Suprapubic skin (tissue), 4 donors: ENCODE measurements around the gene MMP2. TPM values are rescaled to one million over a fixed set of nuclear protein-coding genes. Genes with fewer than 3 reads are reported as not detected.

ENCODE experiments used
- DNase-seq, 2 donors: peaks; one replicate each; pipeline ENCODE4 v3.0.0-alpha.2; 2019; ENCODE audit warnings: low spot score in 2 of 2
- H3K27ac ChIP-seq: fragments of 200-600 bp; sonication (generic); one replicate; pipeline ENCODE4 v1.5.1; 2019
- H3K27me3 ChIP-seq: fragments of 200-600 bp; sonication (generic); one replicate; pipeline ENCODE4 v1.5.1; 2019
- H3K36me3 ChIP-seq: fragments of 200-600 bp; sonication (generic); one replicate; pipeline ENCODE4 v1.5.1; 2019
- H3K4me1 ChIP-seq: fragments of 200-600 bp; sonication (generic); one replicate; pipeline ENCODE4 v1.5.1; 2019
- H3K4me3 ChIP-seq: fragments of 200-600 bp; sonication (generic); one replicate; pipeline ENCODE4 v1.5.1; 2019; ENCODE audit warnings: mild to moderate bottlenecking
- H3K9me3 ChIP-seq: fragments of 200-600 bp; sonication (generic); one replicate; pipeline ENCODE4 v1.5.1; 2019
- EP300 ChIP-seq: sonication (generic); formaldehyde crosslinking; IDR thresholded peaks from one replicate; pipeline ENCODE4 v1.6.1; 2017; ENCODE audit warnings: antibody characterized with exemption
- POLR2A ChIP-seq, 2 donors: fragments of 450-650 bp; IDR thresholded peaks; one replicate each; pipeline ENCODE4 v1.6.1; 2017; ENCODE audit warnings: antibody characterized with exemption in 2 of 2, mild to moderate bottlenecking in 2 of 2, moderate library complexity in 2 of 2
- POLR2AphosphoS5 ChIP-seq, 3 donors: sonication (generic); formaldehyde crosslinking; IDR thresholded peaks; one replicate each; pipeline ENCODE4 v1.6.1; 2017; ENCODE audit warnings: antibody characterized with exemption in 3 of 3
- WGBS: methylation state at CpG from one replicate; pipeline ENCODE4 v1.1.5; 2018; 5-methylcytosine and 5-hydroxymethylcytosine counted together
- total RNA-seq, 4 donors: library from RNA; depleted of rRNA; stranded (reverse); fragments of >200 nt; gene quantifications; one replicate each; pipeline ENCODE4 v1.1.0, GENCODE V29; 2016
- TF ChIP-seq, protein P1 (sequence below), 2 donors: fragments of 200-600 bp in 1 of 2; fragments of 450-650 bp in 1 of 2; sonication (generic) in 1 of 2; IDR thresholded peaks; one replicate each; pipeline ENCODE4 v1.5.1; 2016 to 2019; ENCODE audit warnings: antibody characterized with exemption in 2 of 2, mild to moderate bottlenecking in 1 of 2, moderate library complexity in 1 of 2

The MMP2 gene
- total RNA-seq, 4 donors from 2014 or later = 71.4 to 175 (median 120) TPM

DNA sequence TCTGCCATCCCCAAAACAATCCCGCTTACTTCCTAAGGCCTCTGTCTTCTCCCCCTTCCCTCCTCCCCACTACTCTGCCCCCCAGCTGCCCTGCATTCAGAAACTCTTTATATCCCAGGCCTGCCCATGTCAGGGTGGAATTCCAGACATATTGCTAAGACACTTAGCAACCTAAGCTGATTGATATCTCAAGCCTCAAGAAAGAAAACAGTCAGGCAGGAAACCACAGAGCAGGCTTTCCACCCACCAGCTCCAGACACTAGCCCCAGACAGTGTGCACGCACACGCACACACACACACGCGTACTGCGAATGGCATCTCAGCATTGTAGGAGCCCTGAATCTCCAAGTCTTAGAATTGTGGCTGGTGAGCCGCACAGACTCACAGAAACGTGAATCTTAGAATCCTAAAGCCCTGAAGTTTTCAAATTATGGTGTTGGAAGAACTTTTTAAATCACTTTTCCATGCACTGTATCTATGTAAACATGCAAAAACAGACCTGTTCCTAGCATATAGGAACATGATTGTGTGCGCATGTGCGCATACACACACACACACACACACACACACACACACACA is 21.0 kb downstream of the MMP2 start:
- H3K4me3 ChIP-seq = no peak overlapping the region
- no peaks in the 10 kb centered on the region for H3K9me3 ChIP-seq
- WGBS = 32% methylated on average over 10 of the region's 10 CpGs
- peak; percentile 44 to 65 for DNase-seq
- H3K27ac ChIP-seq = no peak overlapping the region
- H3K4me1 ChIP-seq = peaks cover 72% of the 10 kb centered on the region
- peaks cover 15% of the 10 kb centered on the region for H3K36me3 ChIP-seq
- no peaks in the 10 kb centered on the region for H3K27me3 ChIP-seq
- TF ChIP-seq, protein P1, sequence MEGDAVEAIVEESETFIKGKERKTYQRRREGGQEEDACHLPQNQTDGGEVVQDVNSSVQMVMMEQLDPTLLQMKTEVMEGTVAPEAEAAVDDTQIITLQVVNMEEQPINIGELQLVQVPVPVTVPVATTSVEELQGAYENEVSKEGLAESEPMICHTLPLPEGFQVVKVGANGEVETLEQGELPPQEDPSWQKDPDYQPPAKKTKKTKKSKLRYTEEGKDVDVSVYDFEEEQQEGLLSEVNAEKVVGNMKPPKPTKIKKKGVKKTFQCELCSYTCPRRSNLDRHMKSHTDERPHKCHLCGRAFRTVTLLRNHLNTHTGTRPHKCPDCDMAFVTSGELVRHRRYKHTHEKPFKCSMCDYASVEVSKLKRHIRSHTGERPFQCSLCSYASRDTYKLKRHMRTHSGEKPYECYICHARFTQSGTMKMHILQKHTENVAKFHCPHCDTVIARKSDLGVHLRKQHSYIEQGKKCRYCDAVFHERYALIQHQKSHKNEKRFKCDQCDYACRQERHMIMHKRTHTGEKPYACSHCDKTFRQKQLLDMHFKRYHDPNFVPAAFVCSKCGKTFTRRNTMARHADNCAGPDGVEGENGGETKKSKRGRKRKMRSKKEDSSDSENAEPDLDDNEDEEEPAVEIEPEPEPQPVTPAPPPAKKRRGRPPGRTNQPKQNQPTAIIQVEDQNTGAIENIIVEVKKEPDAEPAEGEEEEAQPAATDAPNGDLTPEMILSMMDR (IDR thresholded peaks at IDR 0.05) = no peak
- TF ChIP-seq EP300 (no peak), POLR2A (IDR thresholded peaks at IDR 0.05) (no peak), POLR2AphosphoS5 (IDR thresholded peaks at IDR 0.05) (no peak)

DNA sequence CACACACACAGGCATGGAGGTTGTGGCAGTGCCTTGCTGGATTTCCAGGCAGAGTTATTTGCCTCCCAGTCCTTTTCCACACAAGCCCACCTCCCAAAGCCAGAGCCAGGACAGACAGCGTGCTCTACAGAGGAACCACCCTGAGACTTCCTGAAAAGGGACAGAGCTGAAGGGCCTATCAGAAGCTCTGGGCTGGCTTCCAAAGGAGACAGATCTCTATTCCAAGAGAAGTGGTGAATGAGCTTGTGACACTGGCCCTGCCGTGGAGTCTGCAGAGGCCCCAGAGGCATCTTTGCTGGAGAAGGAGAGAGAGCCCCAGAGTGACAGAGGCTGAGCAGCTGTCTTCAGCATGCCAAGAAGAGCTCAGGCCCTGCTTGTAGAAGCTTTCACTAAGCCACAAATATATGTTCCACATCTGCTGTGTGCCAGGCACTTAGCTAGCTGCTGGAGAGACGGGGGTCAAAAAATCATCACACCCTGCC is 21.6 kb downstream of the MMP2 start:
- Histone ChIP-seq H3K9me3 (no peaks in the 10 kb centered on the region), H3K27me3 (no peaks in the 10 kb centered on the region), H3K4me1 (peaks cover 66% of the 10 kb centered on the region), H3K27ac (no peak overlapping the region), H3K4me3 (no peak overlapping the region), H3K36me3 (peaks cover 19% of the 10 kb centered on the region)
- 34% methylated on average over 3 of the region's 3 CpGs for WGBS
- DNase-seq = peak; percentile 64 to 78
- TF ChIP-seq, protein P1 (IDR thresholded peaks at IDR 0.05) = no peak
- TF ChIP-seq POLR2AphosphoS5 (IDR thresholded peaks at IDR 0.05) = no peak
- TF ChIP-seq POLR2A (IDR thresholded peaks at IDR 0.05) = no peak
- TF ChIP-seq EP300 = no peak

DNA sequence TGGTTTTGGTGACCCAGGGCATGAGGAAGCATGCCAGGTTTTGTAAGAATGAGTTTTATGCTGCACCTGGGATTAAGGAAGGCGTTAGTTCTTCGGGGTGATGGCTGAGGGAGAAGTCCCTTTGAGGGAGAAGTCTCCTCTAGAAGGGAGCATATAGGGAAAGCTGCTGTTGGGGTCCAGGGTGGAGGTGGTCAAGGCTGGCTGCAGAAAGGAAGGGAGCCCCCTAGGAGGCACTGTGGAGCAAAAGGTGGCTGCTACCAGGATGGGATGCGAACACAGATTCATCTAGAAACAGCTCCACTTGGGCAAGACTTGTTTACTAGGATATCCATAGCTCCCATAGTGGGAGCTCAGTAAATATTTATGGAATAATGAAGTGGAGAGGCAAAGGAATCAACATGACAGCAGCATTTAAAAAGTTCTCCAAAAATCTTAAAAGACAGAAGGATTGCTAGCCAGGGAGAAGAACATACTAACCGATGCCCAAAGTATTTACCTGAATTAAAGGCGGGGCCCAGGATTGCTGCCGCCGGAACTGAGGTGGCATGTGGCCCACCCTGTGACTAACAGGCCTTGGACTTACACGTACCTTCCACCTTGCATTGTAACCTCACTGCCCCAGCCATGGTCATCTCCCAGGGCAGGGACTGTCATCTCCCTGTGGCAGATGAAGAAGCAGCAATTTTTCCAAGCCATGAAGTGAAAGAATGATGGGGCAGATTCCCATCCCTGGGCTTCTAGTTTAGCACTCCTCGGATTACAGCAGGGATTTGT is 22.7 kb downstream of the MMP2 start:
- TF ChIP-seq, protein P1 (IDR thresholded peaks at IDR 0.05) = no peak
- TF ChIP-seq POLR2A (IDR thresholded peaks at IDR 0.05) = no peak
- no peak for TF ChIP-seq POLR2AphosphoS5 (IDR thresholded peaks at IDR 0.05)
- TF ChIP-seq EP300 = no peak
- Histone ChIP-seq H3K36me3 (peaks cover 30% of the 10 kb centered on the region), H3K27ac (no peak overlapping the region), H3K27me3 (no peaks in the 10 kb centered on the region), H3K9me3 (no peaks in the 10 kb centered on the region), H3K4me3 (no peak overlapping the region), H3K4me1 (peaks cover 56% of the 10 kb centered on the region)
- peak in 1 of 2 donors; percentile 58 for DNase-seq
- 64% methylated on average over 9 of the region's 9 CpGs for WGBS

DNA sequence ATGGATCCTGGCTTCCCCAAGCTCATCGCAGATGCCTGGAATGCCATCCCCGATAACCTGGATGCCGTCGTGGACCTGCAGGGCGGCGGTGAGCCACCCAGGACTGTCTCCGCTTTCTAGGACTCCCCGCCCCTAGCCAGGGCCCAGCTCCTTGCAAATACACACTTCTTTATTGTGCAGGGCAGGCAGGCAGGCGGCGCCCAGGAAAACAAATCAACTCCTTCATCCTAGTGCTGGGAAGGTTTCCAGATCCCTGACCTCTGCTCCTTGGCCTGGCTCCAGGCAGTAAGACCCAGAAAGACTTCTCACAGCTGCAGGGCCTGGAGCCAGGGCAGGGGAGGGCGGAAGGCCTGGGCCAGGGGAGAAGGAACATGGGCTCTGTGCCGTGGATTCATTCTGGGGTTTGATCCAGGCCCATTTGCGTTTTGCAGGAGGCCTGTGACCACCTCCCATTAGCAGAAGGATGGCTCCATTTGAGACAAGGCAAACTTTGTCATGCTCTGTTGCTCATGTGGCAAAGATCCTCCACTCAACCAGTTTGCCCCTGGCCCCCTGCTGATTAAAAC is 23.9 kb downstream of the MMP2 start:
- peaks cover 45% of the 10 kb centered on the region for H3K4me1 ChIP-seq

More for the DNA sequence above, 23.9 kb downstream of the MMP2 start:
- WGBS = 56% methylated on average over 12 of the region's 13 CpGs
- peaks cover 28% of the 10 kb centered on the region for H3K36me3 ChIP-seq
- H3K27me3 ChIP-seq = no peaks in the 10 kb centered on the region
- H3K27ac ChIP-seq = no peak overlapping the region
- DNase-seq = peak in 1 of 2 donors; percentile 79
- H3K4me3 ChIP-seq = no peak overlapping the region
- TF ChIP-seq, protein P1 (IDR thresholded peaks at IDR 0.05) = no peak
- peak in 1 of 3 donors; percentile 52 for TF ChIP-seq POLR2AphosphoS5 (IDR thresholded peaks at IDR 0.05)
- no peaks in the 10 kb centered on the region for H3K9me3 ChIP-seq
